Measurements from ENCODE around the gene PDZD4. TPM values are rescaled to one million over a fixed set of nuclear protein-coding genes. Genes with fewer than 3 reads are reported as not detected.

Gene PDZD4
- total RNA-seq, 1 donor: 0.43 TPM

- TF ChIP-seq CTCF (IDR thresholded peaks at IDR 0.05; ENCODE audit: insufficient read depth, low read depth, low read length): no peak
- DNase-seq (ENCODE audit: low read depth): peak; percentile 62
- H3K4me3 ChIP-seq (ENCODE audit: low read depth, low read length): peak overlapping the region; percentile 52
Measured at GRCh38 chrX:153766098-153766817, 64.1 kb downstream of the PDZD4 start.

- DNase-seq (ENCODE audit: low read depth): peak; percentile 23
- no peak for TF ChIP-seq CTCF (IDR thresholded peaks at IDR 0.05; ENCODE audit: insufficient read depth, low read depth, low read length)
- peak overlapping the region; percentile 52 for H3K4me3 ChIP-seq (ENCODE audit: low read depth, low read length)
Measured at GRCh38 chrX:153765138-153766079, 64.9 kb downstream of the PDZD4 start.

- TF ChIP-seq CTCF (IDR thresholded peaks at IDR 0.05; ENCODE audit: insufficient read depth, low read depth, low read length): no peak
- no peak overlapping the region for H3K4me3 ChIP-seq (ENCODE audit: low read depth, low read length)
- DNase-seq (ENCODE audit: low read depth): no peak
Measured at GRCh38 chrX:153764786-153765137, 65.6 kb downstream of the PDZD4 start.

- TF ChIP-seq CTCF (IDR thresholded peaks at IDR 0.05; ENCODE audit: insufficient read depth, low read depth, low read length): peak; percentile 70
- peak; percentile 57 for DNase-seq (ENCODE audit: low read depth)
- no peak within 1 kb of the TSS for H3K4me3 ChIP-seq (ENCODE audit: low read depth, low read length)
Measured at GRCh38 chrX:153763989-153764755, 66.2 kb downstream of the PDZD4 start, which contains the start of gene PLXNB3. Gene PLXNB3, plus strand, starts transcription at chrX:153764249. Its CDS starts 1,287 bp downstream, at chrX:153765536.

GRCh38 chrX:153763298-153763932 is 66.9 kb downstream of the PDZD4 start:
- no peak for DNase-seq (ENCODE audit: low read depth)
- no peak for TF ChIP-seq CTCF (IDR thresholded peaks at IDR 0.05; ENCODE audit: insufficient read depth, low read depth, low read length)
- H3K4me3 ChIP-seq (ENCODE audit: low read depth, low read length): no peak overlapping the region

- no peak for TF ChIP-seq CTCF (IDR thresholded peaks at IDR 0.05; ENCODE audit: insufficient read depth, low read depth, low read length)
- DNase-seq (ENCODE audit: low read depth): no peak
- no peak overlapping the region for H3K4me3 ChIP-seq (ENCODE audit: low read depth, low read length)
Measured at GRCh38 chrX:153762626-153763173, 67.6 kb downstream of the PDZD4 start.

Measured in fibroblast of villous mesenchyme (primary cell).